ENCODE measurements around the gene SERPING1.

The SERPING1 gene

DNA sequence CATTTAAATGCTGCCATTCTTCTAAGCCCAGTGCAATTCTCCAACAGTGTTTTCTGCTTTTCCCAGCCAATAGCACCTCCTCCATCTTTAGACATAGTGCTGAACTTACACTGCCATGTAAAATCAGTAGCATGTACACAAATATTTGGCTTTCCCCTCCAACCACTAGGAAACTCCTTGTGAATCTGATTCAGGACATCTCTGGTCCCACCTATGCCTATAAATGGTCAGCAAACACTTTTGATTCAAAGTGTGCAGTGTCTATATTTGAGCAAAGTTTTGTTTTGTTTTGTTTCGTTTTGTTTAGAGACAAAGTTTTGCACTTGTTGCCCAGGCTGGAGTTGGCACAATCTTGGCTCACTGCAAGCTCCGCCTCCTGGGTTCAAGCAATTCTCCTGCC lies 27.4 kb downstream of the SERPING1 start:
- no peak for TF ChIP-seq YY1 (IDR thresholded peaks at IDR 0.05; ENCODE audit: low read depth)
- TF ChIP-seq, protein P1, sequence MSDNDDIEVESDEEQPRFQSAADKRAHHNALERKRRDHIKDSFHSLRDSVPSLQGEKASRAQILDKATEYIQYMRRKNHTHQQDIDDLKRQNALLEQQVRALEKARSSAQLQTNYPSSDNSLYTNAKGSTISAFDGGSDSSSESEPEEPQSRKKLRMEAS (IDR thresholded peaks at IDR 0.05): no peak
- TF ChIP-seq RAD21 (IDR thresholded peaks at IDR 0.05; ENCODE audit: low read depth): no peak
- no peak for TF ChIP-seq CEBPB (IDR thresholded peaks at IDR 0.05)
- TF ChIP-seq, protein P2, sequence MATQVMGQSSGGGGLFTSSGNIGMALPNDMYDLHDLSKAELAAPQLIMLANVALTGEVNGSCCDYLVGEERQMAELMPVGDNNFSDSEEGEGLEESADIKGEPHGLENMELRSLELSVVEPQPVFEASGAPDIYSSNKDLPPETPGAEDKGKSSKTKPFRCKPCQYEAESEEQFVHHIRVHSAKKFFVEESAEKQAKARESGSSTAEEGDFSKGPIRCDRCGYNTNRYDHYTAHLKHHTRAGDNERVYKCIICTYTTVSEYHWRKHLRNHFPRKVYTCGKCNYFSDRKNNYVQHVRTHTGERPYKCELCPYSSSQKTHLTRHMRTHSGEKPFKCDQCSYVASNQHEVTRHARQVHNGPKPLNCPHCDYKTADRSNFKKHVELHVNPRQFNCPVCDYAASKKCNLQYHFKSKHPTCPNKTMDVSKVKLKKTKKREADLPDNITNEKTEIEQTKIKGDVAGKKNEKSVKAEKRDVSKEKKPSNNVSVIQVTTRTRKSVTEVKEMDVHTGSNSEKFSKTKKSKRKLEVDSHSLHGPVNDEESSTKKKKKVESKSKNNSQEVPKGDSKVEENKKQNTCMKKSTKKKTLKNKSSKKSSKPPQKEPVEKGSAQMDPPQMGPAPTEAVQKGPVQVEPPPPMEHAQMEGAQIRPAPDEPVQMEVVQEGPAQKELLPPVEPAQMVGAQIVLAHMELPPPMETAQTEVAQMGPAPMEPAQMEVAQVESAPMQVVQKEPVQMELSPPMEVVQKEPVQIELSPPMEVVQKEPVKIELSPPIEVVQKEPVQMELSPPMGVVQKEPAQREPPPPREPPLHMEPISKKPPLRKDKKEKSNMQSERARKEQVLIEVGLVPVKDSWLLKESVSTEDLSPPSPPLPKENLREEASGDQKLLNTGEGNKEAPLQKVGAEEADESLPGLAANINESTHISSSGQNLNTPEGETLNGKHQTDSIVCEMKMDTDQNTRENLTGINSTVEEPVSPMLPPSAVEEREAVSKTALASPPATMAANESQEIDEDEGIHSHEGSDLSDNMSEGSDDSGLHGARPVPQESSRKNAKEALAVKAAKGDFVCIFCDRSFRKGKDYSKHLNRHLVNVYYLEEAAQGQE (IDR thresholded peaks at IDR 0.05; ENCODE audit: low read depth): no peak
- TF ChIP-seq TCF12 (IDR thresholded peaks at IDR 0.05; ENCODE audit: low read depth): no peak
- no peak for TF ChIP-seq EGR1 (IDR thresholded peaks at IDR 0.05)
- no peak for TF ChIP-seq EP300 (IDR thresholded peaks at IDR 0.05; ENCODE audit: borderline replicate concordance)
- TF ChIP-seq, protein P3, sequence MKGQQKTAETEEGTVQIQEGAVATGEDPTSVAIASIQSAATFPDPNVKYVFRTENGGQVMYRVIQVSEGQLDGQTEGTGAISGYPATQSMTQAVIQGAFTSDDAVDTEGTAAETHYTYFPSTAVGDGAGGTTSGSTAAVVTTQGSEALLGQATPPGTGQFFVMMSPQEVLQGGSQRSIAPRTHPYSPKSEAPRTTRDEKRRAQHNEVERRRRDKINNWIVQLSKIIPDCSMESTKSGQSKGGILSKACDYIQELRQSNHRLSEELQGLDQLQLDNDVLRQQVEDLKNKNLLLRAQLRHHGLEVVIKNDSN (IDR thresholded peaks at IDR 0.05): no peak
- TF ChIP-seq CREB1 (IDR thresholded peaks at IDR 0.05; ENCODE audit: low read depth): no peak
- TF ChIP-seq FOXM1 (IDR thresholded peaks at IDR 0.05; ENCODE audit: borderline replicate concordance, low read depth): no peak
- no peak for TF ChIP-seq TAF1 (IDR thresholded peaks at IDR 0.05; ENCODE audit: low read depth)
- TF ChIP-seq ZBTB7A (IDR thresholded peaks at IDR 0.05; ENCODE audit: low read depth): no peak
- TF ChIP-seq TEAD4 (IDR thresholded peaks at IDR 0.05): no peak
- TF ChIP-seq NFIC (IDR thresholded peaks at IDR 0.05): no peak

DNA sequence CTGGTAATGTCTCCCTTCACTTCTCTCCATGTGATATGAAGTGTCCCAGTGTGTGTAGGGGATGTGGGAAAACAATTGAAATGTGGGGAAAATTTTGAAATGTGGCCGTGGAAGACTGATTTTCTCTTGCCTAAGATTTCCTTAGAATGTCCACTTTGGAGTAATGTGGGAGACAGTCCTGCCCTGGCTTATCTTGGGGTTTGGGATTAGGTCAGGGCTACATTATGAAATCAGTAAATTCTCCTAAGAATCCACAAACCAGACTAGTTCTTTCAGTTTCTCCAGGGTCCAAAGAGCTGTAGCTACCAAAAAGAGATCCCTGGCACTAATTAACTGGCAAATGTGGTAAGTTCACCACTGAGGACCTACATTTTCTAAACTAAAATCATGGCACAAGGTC lies 29.4 kb downstream of the SERPING1 start:
- TF ChIP-seq TCF12 (IDR thresholded peaks at IDR 0.05; ENCODE audit: low read depth) (no peak), NFIC (IDR thresholded peaks at IDR 0.05) (no peak)

DNA sequence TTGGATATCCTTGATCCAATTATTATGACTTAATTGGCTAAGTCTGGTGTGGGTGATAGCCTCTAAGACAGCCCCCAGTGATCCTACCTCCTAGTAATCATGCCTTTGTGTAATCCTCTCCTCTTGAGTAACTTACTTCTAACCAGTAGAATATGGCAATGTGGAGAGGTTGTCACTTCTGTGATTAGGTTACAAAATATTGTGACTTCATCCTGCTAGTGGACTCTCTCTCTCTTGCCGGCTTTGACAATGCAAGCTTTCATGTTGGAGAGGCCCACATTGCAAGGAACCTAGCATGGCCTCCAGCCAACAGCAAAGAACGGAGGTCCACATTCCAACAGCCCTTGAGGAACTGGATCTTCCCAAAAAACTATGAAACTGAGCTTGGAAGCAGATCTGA lies 32.7 kb downstream of the SERPING1 start:
- no peak for TF ChIP-seq YY1 (IDR thresholded peaks at IDR 0.05; ENCODE audit: low read depth)
- TF ChIP-seq TCF12 (IDR thresholded peaks at IDR 0.05; ENCODE audit: low read depth): no peak
- TF ChIP-seq EGR1 (IDR thresholded peaks at IDR 0.05): no peak
- TF ChIP-seq TAF1 (IDR thresholded peaks at IDR 0.05; ENCODE audit: low read depth): no peak
- no peak for TF ChIP-seq CEBPB (IDR thresholded peaks at IDR 0.05)
- TF ChIP-seq, protein P1 (IDR thresholded peaks at IDR 0.05): no peak
- TF ChIP-seq ZBTB7A (IDR thresholded peaks at IDR 0.05; ENCODE audit: low read depth): no peak
- TF ChIP-seq CREB1 (IDR thresholded peaks at IDR 0.05; ENCODE audit: low read depth): no peak
- no peak for TF ChIP-seq FOXM1 (IDR thresholded peaks at IDR 0.05; ENCODE audit: borderline replicate concordance, low read depth)
- TF ChIP-seq, protein P3 (IDR thresholded peaks at IDR 0.05): no peak

DNA sequence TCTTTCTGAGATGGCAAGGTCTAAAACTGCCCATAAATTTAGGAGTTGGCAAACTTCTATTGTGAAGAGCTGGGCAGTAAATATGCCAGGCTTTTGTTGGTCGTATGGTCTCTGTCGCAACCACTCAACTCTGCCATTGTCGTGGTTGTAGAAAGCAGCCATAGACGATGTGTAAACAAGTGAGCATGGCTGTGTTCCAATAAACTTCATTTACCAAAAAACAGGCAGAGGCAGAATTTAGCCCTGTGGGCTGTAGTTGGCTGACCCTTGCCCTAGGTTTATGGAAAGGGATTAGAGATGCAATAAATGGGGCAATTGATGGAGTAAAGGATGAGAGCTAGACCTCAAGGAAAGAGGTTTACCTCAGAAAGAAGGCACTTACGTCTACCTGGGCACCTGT lies 34.6 kb downstream of the SERPING1 start:
- TF ChIP-seq NFIC (IDR thresholded peaks at IDR 0.05) (no peak), EGR1 (IDR thresholded peaks at IDR 0.05) (no peak), YY1 (IDR thresholded peaks at IDR 0.05; ENCODE audit: low read depth) (no peak), FOXM1 (IDR thresholded peaks at IDR 0.05; ENCODE audit: borderline replicate concordance, low read depth) (no peak), ZBTB7A (IDR thresholded peaks at IDR 0.05; ENCODE audit: low read depth) (no peak), EP300 (IDR thresholded peaks at IDR 0.05; ENCODE audit: borderline replicate concordance) (no peak)

DNA sequence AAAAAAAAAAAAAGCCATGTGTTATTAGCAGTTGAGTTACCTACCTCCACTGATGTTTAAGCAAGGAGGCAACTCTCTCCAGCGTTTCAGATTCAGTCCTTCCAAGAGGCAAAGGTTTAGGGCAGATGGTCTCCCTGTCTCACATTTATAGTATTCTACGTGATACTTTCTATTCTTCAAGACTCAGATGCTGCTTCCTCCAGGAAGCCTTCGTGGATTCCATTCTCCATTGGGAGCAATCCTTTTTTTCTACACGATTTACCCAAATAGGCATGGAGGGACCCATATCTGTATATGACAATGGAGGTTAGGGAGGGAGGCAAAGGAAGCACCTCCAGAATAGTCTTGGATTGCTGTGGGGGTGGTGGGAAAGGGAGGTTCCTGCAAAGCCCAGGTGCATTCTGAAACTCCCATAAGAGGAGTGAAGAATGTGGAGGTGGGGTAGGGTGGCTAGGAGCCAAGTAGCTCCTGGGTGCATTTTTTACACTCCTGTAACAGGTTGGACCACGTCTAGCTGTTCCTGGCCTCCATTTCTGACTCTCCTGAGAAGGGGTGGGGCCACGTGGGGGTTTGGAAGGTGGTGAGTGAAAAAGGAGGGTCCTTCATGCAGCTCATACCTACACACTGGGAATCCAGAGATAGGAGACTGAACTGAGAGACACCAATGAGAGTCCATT lies 36.0 kb downstream of the SERPING1 start:
- TF ChIP-seq TEAD4 (IDR thresholded peaks at IDR 0.05): peak; percentile 37; the same call in 1 of the 2 replicates
- no peak for TF ChIP-seq FOXM1 (IDR thresholded peaks at IDR 0.05; ENCODE audit: borderline replicate concordance, low read depth)
- peak; percentile 35; the same call in 1 of the 2 replicates for TF ChIP-seq NFIC (IDR thresholded peaks at IDR 0.05)

DNA sequence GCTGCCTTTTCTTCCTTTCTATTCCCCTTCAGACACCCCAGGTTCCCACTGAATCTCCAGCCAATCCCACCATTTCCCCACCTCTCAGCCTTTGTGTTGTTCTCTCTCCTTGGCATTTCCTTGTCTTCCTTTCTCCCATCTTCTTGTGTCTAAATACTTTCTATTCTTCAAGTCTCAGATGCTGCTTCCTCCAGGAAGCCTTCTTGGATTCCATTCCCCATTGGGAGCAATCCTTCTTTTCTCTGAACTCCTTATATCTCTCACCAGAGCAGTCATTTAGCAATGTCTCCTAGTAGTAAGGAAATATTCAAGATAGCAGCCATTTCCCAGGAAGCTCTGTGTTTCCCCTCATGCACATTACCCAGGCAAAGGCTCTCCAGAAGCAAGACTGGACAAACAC lies 36.8 kb downstream of the SERPING1 start:
- no peak for TF ChIP-seq YY1 (IDR thresholded peaks at IDR 0.05; ENCODE audit: low read depth)
- no peak for TF ChIP-seq TEAD4 (IDR thresholded peaks at IDR 0.05)
- no peak for TF ChIP-seq NFIC (IDR thresholded peaks at IDR 0.05)
- TF ChIP-seq, protein P2 (IDR thresholded peaks at IDR 0.05; ENCODE audit: low read depth): no peak
- no peak for TF ChIP-seq RAD21 (IDR thresholded peaks at IDR 0.05; ENCODE audit: low read depth)
- no peak for TF ChIP-seq CREB1 (IDR thresholded peaks at IDR 0.05; ENCODE audit: low read depth)
- TF ChIP-seq, protein P3 (IDR thresholded peaks at IDR 0.05): no peak
- TF ChIP-seq TCF12 (IDR thresholded peaks at IDR 0.05; ENCODE audit: low read depth): no peak
- no peak for TF ChIP-seq EP300 (IDR thresholded peaks at IDR 0.05; ENCODE audit: borderline replicate concordance)
- TF ChIP-seq ZBTB7A (IDR thresholded peaks at IDR 0.05; ENCODE audit: low read depth): no peak
- TF ChIP-seq TAF1 (IDR thresholded peaks at IDR 0.05; ENCODE audit: low read depth): no peak
- TF ChIP-seq, protein P1 (IDR thresholded peaks at IDR 0.05): no peak
- no peak for TF ChIP-seq CEBPB (IDR thresholded peaks at IDR 0.05)
- no peak for TF ChIP-seq EGR1 (IDR thresholded peaks at IDR 0.05)
- TF ChIP-seq FOXM1 (IDR thresholded peaks at IDR 0.05; ENCODE audit: borderline replicate concordance, low read depth): no peak

Data from Ishikawa (cell line).